ENCODE data around the gene SMYD3.
"Not testable (repeated sequence)": the region's sequence is repeated elsewhere in the genome, so short reads cannot be mapped to it uniquely, and the experiment has no call there.

The SMYD3 gene

GRCh38 chr1:246077476-246077875 is 429.6 kb downstream of the SMYD3 start:
- Histone ChIP-seq H3K4me3 (ENCODE audit: low read depth in 1 of 2, low read length in 2 of 2) (no peak overlapping the region), H3K27me3 (ENCODE audit: insufficient read depth, low read length, poor library complexity) (no peaks in the 10 kb centered on the region), H3K9me3 (ENCODE audit: insufficient read depth, low read length, severe bottlenecking) (peaks cover 3% of the 10 kb centered on the region), H3K27ac (ENCODE audit: low read length) (no peak overlapping the region), H4K20me1 (ENCODE audit: insufficient read depth, low read length) (no peaks in the 10 kb centered on the region), H3K79me2 (ENCODE audit: insufficient read depth, low read length) (no peaks in the 10 kb centered on the region), H3K4me2 (ENCODE audit: insufficient read depth, low read length) (no peak overlapping the region), H3K4me1 (ENCODE audit: insufficient read depth, low read length) (no peaks in the 10 kb centered on the region), H3K36me3 (ENCODE audit: insufficient read depth, low read length) (no peaks in the 10 kb centered on the region), H2AFZ (ENCODE audit: low read depth, low read length) (no peak overlapping the region), H3K9ac (ENCODE audit: low read depth, low read length) (no peak overlapping the region)
- DNase-seq: no peak
- TF ChIP-seq CTCF (IDR thresholded peaks at IDR 0.05; ENCODE audit: borderline replicate concordance, extremely low read depth, low read length, poor library complexity, severe bottlenecking): no peak
- no peak for TF ChIP-seq EZH2 (IDR thresholded peaks at IDR 0.05; ENCODE audit: borderline replicate concordance, low read depth, low read length, severe bottlenecking)
- ATAC-seq (ENCODE audit: insufficient read depth, low read depth): no peak

- Histone ChIP-seq H3K9me3 (ENCODE audit: insufficient read depth, low read length, severe bottlenecking) (no peaks in the 10 kb centered on the region), H2AFZ (ENCODE audit: low read depth, low read length) (no peak overlapping the region), H3K9ac (ENCODE audit: low read depth, low read length) (no peak overlapping the region), H3K27ac (ENCODE audit: low read length) (no peak overlapping the region), H3K79me2 (ENCODE audit: insufficient read depth, low read length) (no peaks in the 10 kb centered on the region), H3K4me1 (ENCODE audit: insufficient read depth, low read length) (no peaks in the 10 kb centered on the region), H3K36me3 (ENCODE audit: insufficient read depth, low read length) (no peaks in the 10 kb centered on the region), H3K27me3 (ENCODE audit: insufficient read depth, low read length, poor library complexity) (no peaks in the 10 kb centered on the region), H3K4me3 (ENCODE audit: low read depth in 1 of 2, low read length in 2 of 2) (no peak overlapping the region), H4K20me1 (ENCODE audit: insufficient read depth, low read length) (no peaks in the 10 kb centered on the region), H3K4me2 (ENCODE audit: insufficient read depth, low read length) (no peak overlapping the region)
- no peak for DNase-seq
- ATAC-seq (ENCODE audit: insufficient read depth, low read depth): no peak
- no peak for TF ChIP-seq EZH2 (IDR thresholded peaks at IDR 0.05; ENCODE audit: borderline replicate concordance, low read depth, low read length, severe bottlenecking)
Measured at GRCh38 chr1:246074421-246074820, 432.7 kb downstream of the SMYD3 start.

GRCh38 chr1:246072456-246072955 is 434.6 kb downstream of the SMYD3 start:
- Histone ChIP-seq H4K20me1 (ENCODE audit: insufficient read depth, low read length) (no peaks in the 10 kb centered on the region), H3K4me1 (ENCODE audit: insufficient read depth, low read length) (no peaks in the 10 kb centered on the region), H3K36me3 (ENCODE audit: insufficient read depth, low read length) (no peaks in the 10 kb centered on the region), H3K27ac (ENCODE audit: low read length) (no peak overlapping the region), H3K79me2 (ENCODE audit: insufficient read depth, low read length) (no peaks in the 10 kb centered on the region), H3K27me3 (ENCODE audit: insufficient read depth, low read length, poor library complexity) (no peaks in the 10 kb centered on the region), H3K9me3 (ENCODE audit: insufficient read depth, low read length, severe bottlenecking) (no peaks in the 10 kb centered on the region), H3K4me2 (ENCODE audit: insufficient read depth, low read length) (no peak overlapping the region), H3K4me3 (ENCODE audit: low read depth in 1 of 2, low read length in 2 of 2) (no peak overlapping the region), H2AFZ (ENCODE audit: low read depth, low read length) (no peak overlapping the region), H3K9ac (ENCODE audit: low read depth, low read length) (no peak overlapping the region)
- ATAC-seq (ENCODE audit: insufficient read depth, low read depth) (no peak), DNase-seq (no peak)
- TF ChIP-seq EZH2 (IDR thresholded peaks at IDR 0.05; ENCODE audit: borderline replicate concordance, low read depth, low read length, severe bottlenecking): no peak
- no peak for TF ChIP-seq CTCF (IDR thresholded peaks at IDR 0.05; ENCODE audit: borderline replicate concordance, extremely low read depth, low read length, poor library complexity, severe bottlenecking)

GRCh38 chr1:246071981-246072380 is 435.1 kb downstream of the SMYD3 start:
- H3K27ac ChIP-seq (ENCODE audit: low read length); DNase-seq: not testable (repeated sequence)

GRCh38 chr1:246071561-246071960 is 435.5 kb downstream of the SMYD3 start:
- H3K4me2 ChIP-seq (ENCODE audit: insufficient read depth, low read length); H3K9ac ChIP-seq (ENCODE audit: low read depth, low read length); H3K9me3 ChIP-seq (ENCODE audit: insufficient read depth, low read length, severe bottlenecking); ATAC-seq (ENCODE audit: insufficient read depth, low read depth); DNase-seq; H3K4me1 ChIP-seq (ENCODE audit: insufficient read depth, low read length); H3K27me3 ChIP-seq (ENCODE audit: insufficient read depth, low read length, poor library complexity); H3K79me2 ChIP-seq (ENCODE audit: insufficient read depth, low read length); H4K20me1 ChIP-seq (ENCODE audit: insufficient read depth, low read length); H3K27ac ChIP-seq (ENCODE audit: low read length); H3K4me3 ChIP-seq (ENCODE audit: low read depth in 1 of 2, low read length in 2 of 2); H3K36me3 ChIP-seq (ENCODE audit: insufficient read depth, low read length); H2AFZ ChIP-seq (ENCODE audit: low read depth, low read length): not testable (repeated sequence)

More at GRCh38 chr1:246071981-246072380, 435.1 kb downstream of the SMYD3 start:
- H3K27me3 ChIP-seq (ENCODE audit: insufficient read depth, low read length, poor library complexity); H3K9me3 ChIP-seq (ENCODE audit: insufficient read depth, low read length, severe bottlenecking); H2AFZ ChIP-seq (ENCODE audit: low read depth, low read length); H3K9ac ChIP-seq (ENCODE audit: low read depth, low read length); H3K4me2 ChIP-seq (ENCODE audit: insufficient read depth, low read length); ATAC-seq (ENCODE audit: insufficient read depth, low read depth); H3K4me3 ChIP-seq (ENCODE audit: low read depth in 1 of 2, low read length in 2 of 2); H3K4me1 ChIP-seq (ENCODE audit: insufficient read depth, low read length); H3K79me2 ChIP-seq (ENCODE audit: insufficient read depth, low read length); H3K36me3 ChIP-seq (ENCODE audit: insufficient read depth, low read length); H4K20me1 ChIP-seq (ENCODE audit: insufficient read depth, low read length): not testable (repeated sequence)

Measured in DND-41 (cell line).